Suprapubic skin (tissue), 4 donors: ENCODE data around the gene PTPN1.

Experiments
- EP300 ChIP-seq: sonication (generic); formaldehyde crosslinking; IDR thresholded peaks from one replicate; pipeline ENCODE4 v1.6.1; 2017; ENCODE audit warnings: antibody characterized with exemption
- POLR2A ChIP-seq, 2 donors: fragments of 450-650 bp; IDR thresholded peaks; one replicate each; pipeline ENCODE4 v1.6.1; 2017; ENCODE audit warnings: antibody characterized with exemption in 2 of 2, mild to moderate bottlenecking in 2 of 2, moderate library complexity in 2 of 2
- POLR2AphosphoS5 ChIP-seq, 3 donors: sonication (generic); formaldehyde crosslinking; IDR thresholded peaks; one replicate each; pipeline ENCODE4 v1.6.1; 2017; ENCODE audit warnings: antibody characterized with exemption in 3 of 3
- TF ChIP-seq, protein P1 (sequence below), 2 donors: fragments of 200-600 bp in 1 of 2; fragments of 450-650 bp in 1 of 2; sonication (generic) in 1 of 2; IDR thresholded peaks; one replicate each; pipeline ENCODE4 v1.5.1; 2016 to 2019; ENCODE audit warnings: antibody characterized with exemption in 2 of 2, mild to moderate bottlenecking in 1 of 2, moderate library complexity in 1 of 2

GRCh38 chr20:50593005-50593335 lies 82.8 kb downstream of the PTPN1 start:
- TF ChIP-seq, protein P1, sequence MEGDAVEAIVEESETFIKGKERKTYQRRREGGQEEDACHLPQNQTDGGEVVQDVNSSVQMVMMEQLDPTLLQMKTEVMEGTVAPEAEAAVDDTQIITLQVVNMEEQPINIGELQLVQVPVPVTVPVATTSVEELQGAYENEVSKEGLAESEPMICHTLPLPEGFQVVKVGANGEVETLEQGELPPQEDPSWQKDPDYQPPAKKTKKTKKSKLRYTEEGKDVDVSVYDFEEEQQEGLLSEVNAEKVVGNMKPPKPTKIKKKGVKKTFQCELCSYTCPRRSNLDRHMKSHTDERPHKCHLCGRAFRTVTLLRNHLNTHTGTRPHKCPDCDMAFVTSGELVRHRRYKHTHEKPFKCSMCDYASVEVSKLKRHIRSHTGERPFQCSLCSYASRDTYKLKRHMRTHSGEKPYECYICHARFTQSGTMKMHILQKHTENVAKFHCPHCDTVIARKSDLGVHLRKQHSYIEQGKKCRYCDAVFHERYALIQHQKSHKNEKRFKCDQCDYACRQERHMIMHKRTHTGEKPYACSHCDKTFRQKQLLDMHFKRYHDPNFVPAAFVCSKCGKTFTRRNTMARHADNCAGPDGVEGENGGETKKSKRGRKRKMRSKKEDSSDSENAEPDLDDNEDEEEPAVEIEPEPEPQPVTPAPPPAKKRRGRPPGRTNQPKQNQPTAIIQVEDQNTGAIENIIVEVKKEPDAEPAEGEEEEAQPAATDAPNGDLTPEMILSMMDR (IDR thresholded peaks at IDR 0.05), result no peak
- TF ChIP-seq POLR2A (IDR thresholded peaks at IDR 0.05) (no peak), POLR2AphosphoS5 (IDR thresholded peaks at IDR 0.05) (no peak), EP300 (no peak)
